K562 (cell line): ENCODE data around the gene PFDN4. TPM values are rescaled to one million over a fixed set of nuclear protein-coding genes. Genes with fewer than 3 reads are reported as not detected.
A peak's percentile ranks its signal among the peaks of the same experiment; 100 is the strongest.

ENCODE experiments used
- BCLAF1 ChIP-seq, 2 experiments: fragments of 450-650 bp in 1 of 2; IDR thresholded peaks; 2 replicates each; pipeline ENCODE4 v1.6.1; 2011 to 2017; ENCODE audit warnings: low read depth in 2 of 2, antibody characterized with exemption in 1 of 2, borderline replicate concordance in 1 of 2, low read length in 1 of 2, mild to moderate bottlenecking in 1 of 2, mixed read lengths in 1 of 2; ENCODE audit not compliant: control insufficient read depth in 1 of 2
- BRF1 ChIP-seq: IDR thresholded peaks from 3 replicates; pipeline ENCODE4 v1.6.1; 2011; ENCODE audit warnings: borderline replicate concordance, mild to moderate bottlenecking; ENCODE audit not compliant: insufficient read length; ENCODE audit errors: extremely low read depth
- CBX2 ChIP-seq: fragments of 200-600 bp; sonication (generic); IDR thresholded peaks from one replicate; pipeline ENCODE4 v1.6.1; 2012; ENCODE audit warnings: mild to moderate bottlenecking, low read length, inconsistent platforms; ENCODE audit not compliant: insufficient read depth, poor library complexity, severe bottlenecking
- EP300 ChIP-seq: IDR thresholded peaks from 2 replicates; pipeline ENCODE4 v1.6.1; 2012; ENCODE audit warnings: low read length, improper control_type of control experiment
- FOS ChIP-seq: IDR thresholded peaks from 3 replicates; pipeline ENCODE4 v1.6.1; 2011; ENCODE audit not compliant: insufficient read length; ENCODE audit errors: extremely low read depth
- FOXA1 ChIP-seq: fragments of 450-650 bp; IDR thresholded peaks from 2 replicates; pipeline ENCODE4 v1.6.1; 2016; ENCODE audit warnings: mild to moderate bottlenecking, borderline replicate concordance
- GATAD2A ChIP-seq: fragments of 450-650 bp; IDR thresholded peaks from 2 replicates; pipeline ENCODE4 v1.6.1; 2017
- HDAC8 ChIP-seq: fragments of 450-650 bp; IDR thresholded peaks from 2 replicates; pipeline ENCODE4 v1.6.1; 2016; ENCODE audit warnings: mild to moderate bottlenecking, missing genetic modification characterization, moderate library complexity, missing compliant biosample characterization
- MNT ChIP-seq, 2 experiments: fragments of 450-650 bp; conservative IDR thresholded peaks; 2 replicates each; pipeline ENCODE4 v1.6.1; 2017; ENCODE audit warnings: mild to moderate bottlenecking in 2 of 2, moderate library complexity in 2 of 2
- SMC3 ChIP-seq: conservative IDR thresholded peaks from 2 replicates; pipeline ENCODE4 v1.6.1; 2011; ENCODE audit warnings: low read depth, low read length, improper control_type of control experiment; ENCODE audit not compliant: insufficient read depth
- TAF1 ChIP-seq: IDR thresholded peaks from 2 replicates; pipeline ENCODE4 v1.6.1; 2011; ENCODE audit warnings: mild to moderate bottlenecking, low read length, moderate library complexity; ENCODE audit not compliant: insufficient read depth, control insufficient read depth, severe bottlenecking; ENCODE audit errors: extremely low read depth
- TEAD4 ChIP-seq, 2 experiments: sonication (generic) in 1 of 2; formaldehyde crosslinking in 1 of 2; IDR thresholded peaks; 2 replicates each; pipeline versions ENCODE4 v1.6.1 to v1.8.0; 2012 to 2022; ENCODE audit warnings: borderline replicate concordance in 1 of 2, inconsistent platforms in 1 of 2, low read length in 1 of 2, mild to moderate bottlenecking in 1 of 2, missing genetic modification reagents in 1 of 2
- XRCC5 ChIP-seq: fragments of 200-400 bp; formaldehyde crosslinking; IDR thresholded peaks from 2 replicates; pipeline ENCODE4 v1.6.1; 2017; ENCODE audit warnings: low read depth, mild to moderate bottlenecking, low read length
- polyA plus RNA-seq, 8 experiments: library from polyadenylated mRNA; depleted of rRNA in 4 of 8; stranded (reverse) in 5 of 8; unstranded in 3 of 8; fragments of >200 nt; fragmentation: Nextera tagmentation in 2 of 8; fragmentation: Illumina TruSeq in 1 of 8; extraction: Ambion mirVana in 2 of 8; extraction: Trizol in 1 of 8; gene quantifications; 2 replicates each; pipeline versions ENCODE4 v1.2.1 to v1.2.3, GENCODE V29; 2011 to 2014; ENCODE audit warnings: inconsistent platforms in 1 of 8, missing spikeins in 1 of 8
- total RNA-seq, 7 experiments: library from RNA; depleted of rRNA in 6 of 7; stranded (reverse); fragments of >200 nt in 6 of 7; fragmentation: Illumina TruSeq in 2 of 7; extraction: Trizol in 2 of 7; gene quantifications; 2 replicates each; pipeline versions ENCODE4 v1.2.1 to v1.2.3, GENCODE V29; 2011 to 2021; ENCODE audit warnings: low replicate concordance in 1 of 7
- TF ChIP-seq, protein P1 (sequence below): fragments of 250-450 bp; sonication (Bioruptor Pico); IDR thresholded peaks from 2 replicates; pipeline ENCODE4 v1.4.0; 2020; ENCODE audit warnings: mild to moderate bottlenecking
- TF ChIP-seq, protein P2 (sequence below): fragments of 200-800 bp; sonication (Bioruptor generic); IDR thresholded peaks from 2 replicates; pipeline ENCODE4 v1.6.1; 2017; ENCODE audit warnings: missing genetic modification characterization, missing compliant biosample characterization

Gene PFDN4
- total and polyA plus RNA-seq, 9 of the 15 experiments (the other 6 are each of a cell fraction or from before 2014, with no cell fraction given) = 60.1 to 214 (median 122) TPM

DNA sequence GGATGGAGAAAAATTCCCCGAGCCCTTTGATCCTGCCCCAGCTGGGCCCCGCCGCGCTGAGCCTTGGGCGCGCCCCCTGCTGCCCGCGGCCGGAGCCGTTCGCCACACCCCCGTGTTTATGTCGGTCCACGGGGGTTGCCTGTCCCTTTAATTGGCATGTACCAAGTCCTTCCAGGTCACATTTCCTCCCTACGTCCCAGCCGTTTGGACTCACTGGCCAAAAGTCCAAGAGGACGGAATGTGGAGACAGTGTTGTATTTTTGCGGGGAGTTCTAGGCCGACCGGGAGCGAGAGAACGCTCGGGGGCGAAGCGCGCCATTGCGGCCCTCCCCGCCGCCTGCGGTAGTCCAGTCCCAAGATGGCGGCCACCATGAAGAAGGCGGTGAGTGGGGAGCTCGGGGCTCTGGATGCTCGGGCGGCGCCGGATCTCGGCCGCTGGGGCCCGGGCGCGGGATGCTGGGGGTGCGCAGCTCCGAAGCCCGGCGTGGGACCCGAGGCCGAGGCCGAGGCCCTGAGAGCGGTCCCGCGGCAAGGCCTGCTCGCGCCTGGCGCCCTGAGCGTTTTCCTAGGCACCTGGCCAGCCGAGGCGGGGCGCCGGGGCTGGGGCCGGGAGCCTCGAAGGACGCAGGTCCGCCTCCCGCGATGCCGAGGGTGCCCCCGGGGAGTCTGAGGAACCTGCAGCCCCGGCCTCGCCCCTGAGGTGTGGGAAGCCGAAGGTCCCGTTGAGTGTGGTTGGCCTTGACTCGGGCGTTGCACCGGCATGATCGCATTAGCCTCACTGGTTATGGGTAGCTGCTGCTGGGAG, at the start of gene PFDN4 (continued):
- TF ChIP-seq, protein P1, sequence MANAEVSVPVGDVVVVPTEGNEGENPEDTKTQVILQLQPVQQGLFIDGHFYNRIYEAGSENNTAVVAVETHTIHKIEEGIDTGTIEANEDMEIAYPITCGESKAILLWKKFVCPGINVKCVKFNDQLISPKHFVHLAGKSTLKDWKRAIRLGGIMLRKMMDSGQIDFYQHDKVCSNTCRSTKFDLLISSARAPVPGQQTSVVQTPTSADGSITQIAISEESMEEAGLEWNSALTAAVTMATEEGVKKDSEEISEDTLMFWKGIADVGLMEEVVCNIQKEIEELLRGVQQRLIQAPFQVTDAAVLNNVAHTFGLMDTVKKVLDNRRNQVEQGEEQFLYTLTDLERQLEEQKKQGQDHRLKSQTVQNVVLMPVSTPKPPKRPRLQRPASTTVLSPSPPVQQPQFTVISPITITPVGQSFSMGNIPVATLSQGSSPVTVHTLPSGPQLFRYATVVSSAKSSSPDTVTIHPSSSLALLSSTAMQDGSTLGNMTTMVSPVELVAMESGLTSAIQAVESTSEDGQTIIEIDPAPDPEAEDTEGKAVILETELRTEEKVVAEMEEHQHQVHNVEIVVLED (CRISPR knock-in tag) = no peak
- TF ChIP-seq CBX2 (no peak), EP300 (no peak), TAF1 (peak; percentile 89), FOXA1 (no peak), BCLAF1 (IDR thresholded peaks at IDR 0.05; ENCODE audit: borderline replicate concordance in 1 of 2, control insufficient read depth in 1 of 2, low read depth in 2 of 2, low read length in 1 of 2) (peak in 1 of 2 experiments; percentile 97; a peak in 2 of 4 replicates), FOS (no peak), BRF1 (no peak), GATAD2A (no peak), XRCC5 (no peak; the same call in 1 of the 2 replicates), HDAC8 (tag) (no peak), SMC3 (peak; percentile 38; the same call in 1 of the 2 replicates), MNT (conservative IDR thresholded peaks at IDR 0.05) (peak; percentile 97 to 98), TEAD4 (IDR thresholded peaks at IDR 0.05; ENCODE audit: low read length) (no peak), TEAD4 (CRISPR knock-in tag; IDR thresholded peaks at IDR 0.05; ENCODE audit: borderline replicate concordance) (no peak)
- TF ChIP-seq, protein P2, sequence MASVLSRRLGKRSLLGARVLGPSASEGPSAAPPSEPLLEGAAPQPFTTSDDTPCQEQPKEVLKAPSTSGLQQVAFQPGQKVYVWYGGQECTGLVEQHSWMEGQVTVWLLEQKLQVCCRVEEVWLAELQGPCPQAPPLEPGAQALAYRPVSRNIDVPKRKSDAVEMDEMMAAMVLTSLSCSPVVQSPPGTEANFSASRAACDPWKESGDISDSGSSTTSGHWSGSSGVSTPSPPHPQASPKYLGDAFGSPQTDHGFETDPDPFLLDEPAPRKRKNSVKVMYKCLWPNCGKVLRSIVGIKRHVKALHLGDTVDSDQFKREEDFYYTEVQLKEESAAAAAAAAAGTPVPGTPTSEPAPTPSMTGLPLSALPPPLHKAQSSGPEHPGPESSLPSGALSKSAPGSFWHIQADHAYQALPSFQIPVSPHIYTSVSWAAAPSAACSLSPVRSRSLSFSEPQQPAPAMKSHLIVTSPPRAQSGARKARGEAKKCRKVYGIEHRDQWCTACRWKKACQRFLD (CRISPR knock-in tag) = no peak
